Caco-2 (cell line): ENCODE results near the gene ITGAD. TPM values are rescaled to one million over a fixed set of nuclear protein-coding genes. Genes with fewer than 3 reads are reported as not detected.

Experiments
- BruUV-seq: library from RNA; stranded (reverse); fragments of 400-500 nt; replicated peaks from 2 replicates; lab custom pipeline; 2021; lab: Mats Ljungman, UMichigan
- CTCF ChIA-PET: fragments of 300-600 bp; sonication (Branson Sonifier 250); formaldehyde crosslinking; loops from one replicate; lab custom pipeline; 2022; ENCODE audit warnings: antibody characterized with exemption; lab: Charles Lee
- POLR2A ChIA-PET: fragments of 300-600 bp; sonication (Branson Sonifier 250); formaldehyde crosslinking; loops from one replicate; lab custom pipeline; 2022; ENCODE audit warnings: antibody characterized with exemption; lab: Charles Lee
- DNase-seq, 2 experiments: peaks; one replicate each; pipeline versions ENCODE4 v3.0.0 to v3.0.0-alpha.2; 2020 to 2022
- H3K27me3 ChIP-seq: replicated peaks from 2 replicates; pipeline ENCODE4 v1.6.0; 2011; ENCODE audit warnings: low read length; ENCODE audit not compliant: control insufficient read depth, insufficient read depth
- H3K36me3 ChIP-seq: 2 replicates; pipeline ENCODE4 v1.5.1; 2011; ENCODE audit warnings: low read length; ENCODE audit not compliant: control insufficient read depth, insufficient read depth
- H3K4me1 ChIP-seq: fragments of 250-450 bp; sonication (Bioruptor Pico); 2 replicates; pipeline ENCODE4 v1.5.1; 2020; ENCODE audit warnings: mild to moderate bottlenecking
- H3K4me3 ChIP-seq: 2 replicates; pipeline ENCODE4 v1.5.1; 2011; ENCODE audit warnings: low read depth, mild to moderate bottlenecking, control low read depth, low read length
- H3K9me3 ChIP-seq: fragments of 250-450 bp; sonication (Bioruptor Pico); 2 replicates; pipeline ENCODE4 v1.5.1; 2020; ENCODE audit warnings: mild to moderate bottlenecking, moderate library complexity
- H3K27ac Mint-ChIP-seq: one replicate; pipeline ENCODE4 v1.8.0; 2022; ENCODE audit warnings: mixed read lengths; ENCODE audit not compliant: unreplicated experiment
- H3K27me3 Mint-ChIP-seq: one replicate; pipeline ENCODE4 v1.8.0; 2022; ENCODE audit warnings: mixed read lengths; ENCODE audit not compliant: insufficient read depth, unreplicated experiment
- H3K36me3 Mint-ChIP-seq: one replicate; pipeline ENCODE4 v1.8.0; 2022; ENCODE audit warnings: mild to moderate bottlenecking, mixed read lengths; ENCODE audit not compliant: insufficient read depth, unreplicated experiment
- H3K4me1 Mint-ChIP-seq: one replicate; pipeline ENCODE4 v1.8.0; 2022; ENCODE audit warnings: low read depth, mixed read lengths; ENCODE audit not compliant: unreplicated experiment
- H3K4me3 Mint-ChIP-seq: one replicate; pipeline ENCODE4 v1.8.0; 2022; ENCODE audit warnings: mild to moderate bottlenecking, moderate library complexity, mixed read lengths; ENCODE audit not compliant: unreplicated experiment
- H3K9me3 Mint-ChIP-seq: one replicate; pipeline ENCODE4 v1.8.0; 2022; ENCODE audit warnings: mixed read lengths; ENCODE audit not compliant: unreplicated experiment
- CTCF ChIP-seq, 2 experiments: fragments of 200-600 bp in 1 of 2; IDR thresholded peaks; 1 replicate in 1 of 2; 2 replicates in 1 of 2; pipeline versions ENCODE4 v1.5.1 to v1.8.0; 2011 to 2022; ENCODE audit warnings: antibody characterized with exemption in 1 of 2, control low read depth in 1 of 2, inconsistent platforms in 1 of 2, low read depth in 1 of 2, low read length in 1 of 2, mild to moderate bottlenecking in 1 of 2, moderate library complexity in 1 of 2; ENCODE audit not compliant: insufficient read depth in 1 of 2, severe bottlenecking in 1 of 2, unreplicated experiment in 1 of 2
- intact Hi-C: fragments of 100-400 bp; cut with micrococcal nuclease; formaldehyde crosslinking; loops from one replicate; pipeline ENCODE4 v1.10.0; 2022; ENCODE audit not compliant: unreplicated experiment
- total RNA-seq: library from RNA; stranded (reverse); gene quantifications from 2 replicates; pipeline ENCODE4 v1.2.3, GENCODE V29; 2022

The ITGAD gene
- total RNA-seq, 1 experiment from 2014 or later, result not detected

- Mint-ChIP-seq H3K36me3 (peaks cover 17% of the 10 kb centered on the region), H3K9me3 (no peaks in the 10 kb centered on the region), H3K27ac (no peak overlapping the region), H3K4me1 (peaks cover 13% of the 10 kb centered on the region), H3K27me3 (no peaks in the 10 kb centered on the region), H3K4me3 (no peak overlapping the region)
- Histone ChIP-seq H3K4me1 (peaks cover 11% of the 10 kb centered on the region), H3K27me3 (no peaks in the 10 kb centered on the region), H3K36me3 (no peaks in the 10 kb centered on the region; the same call in 1 of the 2 replicates), H3K9me3 (no peaks in the 10 kb centered on the region), H3K4me3 (no peak overlapping the region)
- no peak for TF ChIP-seq CTCF (IDR thresholded peaks at IDR 0.05; ENCODE audit: insufficient read depth in 1 of 2, low read depth in 1 of 2, low read length in 1 of 2, severe bottlenecking in 1 of 2, unreplicated experiment in 1 of 2)
- CTCF ChIA-PET, result interaction anchor here (0.6 to 1.6 kb wide), 4 partner anchors 9 to 377 kb away, joined by 3 to 10 read pairs (median 5); partner anchors contain the start of genes ZNF646, ZNF668 and ZNF843
- intact Hi-C loops, result loop anchor here (10.0 kb wide), 2 partner anchors 316 to 424 kb away; partner anchors contain the start of genes PRSS8 and ZNF267
- BruUV-seq, result no TSS peak
- no peak for DNase-seq
- POLR2A ChIA-PET, result interaction anchor here (0.5 to 1.4 kb wide), 3 partner anchors 9 to 646 kb away, joined by 3 to 5 read pairs (median 4); partner anchors contain the start of gene ZNF843
Observed at GRCh38 chr16:31451201-31451600, 58.1 kb downstream of the ITGAD start.

DNA sequence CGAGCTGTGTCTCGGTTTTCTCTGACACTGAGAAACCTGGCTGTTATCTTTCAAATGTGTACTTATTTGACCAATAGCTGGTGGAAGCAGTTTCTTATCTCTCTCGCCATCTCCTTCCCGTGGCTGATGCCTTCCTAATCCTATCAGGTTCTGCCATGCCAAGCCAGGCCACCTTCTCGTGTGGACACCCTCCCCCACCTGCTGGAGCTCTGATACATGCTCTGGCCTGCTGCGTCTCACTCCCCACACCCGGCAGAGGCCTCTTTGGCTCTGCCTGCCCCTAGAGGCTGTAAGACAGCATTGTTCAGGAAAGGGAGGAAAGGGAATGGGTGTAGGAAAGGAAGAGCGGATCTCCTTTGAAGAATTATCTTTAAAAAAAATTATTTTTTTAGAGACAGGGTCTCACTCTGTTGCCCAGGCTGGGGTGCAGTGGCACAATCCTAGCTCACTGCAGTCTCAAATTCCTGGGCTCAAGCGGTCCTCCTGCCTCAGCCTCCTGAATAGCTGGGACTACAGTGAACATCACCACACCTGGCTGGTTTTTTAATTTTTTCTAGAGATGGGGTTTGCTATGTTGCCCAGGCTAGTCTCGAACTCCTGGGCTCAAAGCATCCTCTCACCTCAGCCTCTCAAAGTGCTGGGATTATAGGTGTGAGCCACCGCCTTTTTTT, 58.7 kb downstream of the ITGAD start:
- peak; percentile 59 to 73 for TF ChIP-seq CTCF (IDR thresholded peaks at IDR 0.05; ENCODE audit: insufficient read depth in 1 of 2, low read depth in 1 of 2, low read length in 1 of 2, severe bottlenecking in 1 of 2, unreplicated experiment in 1 of 2)
- intact Hi-C loops, result loop anchor here (10.0 kb wide), 2 partner anchors 317 to 423 kb away; partner anchors contain the start of genes PRSS8 and ZNF267
- peak; percentile 78 to 79 for DNase-seq
- Mint-ChIP-seq H3K27ac (no peak overlapping the region), H3K36me3 (peaks cover 17% of the 10 kb centered on the region), H3K4me1 (peaks cover 13% of the 10 kb centered on the region), H3K4me3 (peak overlapping the region; percentile 1), H3K9me3 (no peaks in the 10 kb centered on the region), H3K27me3 (no peaks in the 10 kb centered on the region)
- Histone ChIP-seq H3K4me3 (no peak overlapping the region), H3K4me1 (peaks cover 11% of the 10 kb centered on the region), H3K27me3 (no peaks in the 10 kb centered on the region), H3K36me3 (no peaks in the 10 kb centered on the region; the same call in 1 of the 2 replicates), H3K9me3 (no peaks in the 10 kb centered on the region)
- POLR2A ChIA-PET, result interaction anchor here (0.5 to 1.4 kb wide), 2 partner anchors 9 to 646 kb away, joined by 3 to 4 read pairs; partner anchors contain the start of gene ZNF843
- BruUV-seq, result no TSS peak
- CTCF ChIA-PET, result interaction anchor here (0.5 to 1.6 kb wide), 5 partner anchors 9 to 378 kb away, joined by 3 to 10 read pairs (median 4); partner anchors contain the start of genes ZNF646, ZNF668 and ZNF843

DNA sequence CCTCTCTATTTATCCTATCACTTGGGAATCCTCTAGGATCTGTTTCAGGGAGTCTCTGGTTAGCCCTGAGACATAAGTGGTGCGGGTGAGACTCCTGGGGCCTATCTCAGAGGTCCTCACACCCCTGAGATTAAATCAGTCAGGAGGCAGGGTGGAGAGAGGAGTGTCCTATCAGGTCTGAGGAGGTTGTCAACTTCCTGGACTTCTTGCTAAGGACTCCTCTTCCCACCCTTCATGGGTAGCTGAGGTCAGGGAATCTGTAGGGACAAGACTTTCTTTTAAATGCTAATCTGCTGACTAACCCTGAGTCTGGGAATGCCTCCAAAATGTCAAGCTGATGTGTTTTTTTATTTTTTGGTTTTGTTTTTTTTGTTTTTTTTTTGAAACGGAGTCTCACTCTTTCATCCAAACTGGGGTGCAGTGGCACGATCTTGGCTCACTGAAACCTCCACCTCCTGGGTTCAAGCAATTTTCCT, 59.5 kb downstream of the ITGAD start:
- POLR2A ChIA-PET, result no interaction called here
- no peak overlapping the region for H3K4me3 Mint-ChIP-seq

More for the DNA sequence above, 59.5 kb downstream of the ITGAD start:
- BruUV-seq, result no TSS peak
- H3K9me3 Mint-ChIP-seq, result no peaks in the 10 kb centered on the region
- Histone ChIP-seq H3K4me1 (peaks cover 16% of the 10 kb centered on the region), H3K36me3 (no peaks in the 10 kb centered on the region; the same call in 1 of the 2 replicates), H3K4me3 (no peak overlapping the region), H3K9me3 (no peaks in the 10 kb centered on the region), H3K27me3 (no peaks in the 10 kb centered on the region)
- no peak for TF ChIP-seq CTCF (IDR thresholded peaks at IDR 0.05; ENCODE audit: insufficient read depth in 1 of 2, low read depth in 1 of 2, low read length in 1 of 2, severe bottlenecking in 1 of 2, unreplicated experiment in 1 of 2)
- H3K27ac Mint-ChIP-seq, result no peak overlapping the region
- no peaks in the 10 kb centered on the region for H3K27me3 Mint-ChIP-seq
- H3K4me1 Mint-ChIP-seq, result peaks cover 13% of the 10 kb centered on the region
- CTCF ChIA-PET, result interaction anchor here (1.6 kb wide), 1 partner anchor 379 kb away, joined by 10 read pairs; the partner anchor contains the start of genes ZNF646 and ZNF668
- no peak for DNase-seq
- intact Hi-C loops, result loop anchor here (10.0 kb wide), 2 partner anchors 318 to 422 kb away; partner anchors contain the start of genes PRSS8 and ZNF267
- peaks cover 18% of the 10 kb centered on the region for H3K36me3 Mint-ChIP-seq
